Mesendoderm (in vitro differentiated cells): ENCODE results near the gene NDFIP2.

Experiments
- DNase-seq: peaks from one replicate; pipeline ENCODE4 v3.0.0; 2013
- H2AK5ac ChIP-seq: 2 replicates; pipeline ENCODE4 v1.6.1; 2013; ENCODE audit warnings: low read length, inconsistent platforms
- H2BK120ac ChIP-seq: 2 replicates; pipeline ENCODE4 v1.6.1; 2013; ENCODE audit warnings: low read depth, mild to moderate bottlenecking, low read length, moderate library complexity, mixed read lengths
- H2BK15ac ChIP-seq: replicated peaks from 2 replicates; pipeline ENCODE4 v1.6.1; 2013; ENCODE audit warnings: low read depth, mild to moderate bottlenecking, moderate library complexity
- H2BK5ac ChIP-seq: 2 replicates; pipeline ENCODE4 v1.6.1; 2013; ENCODE audit warnings: low read length, inconsistent platforms
- H3K18ac ChIP-seq: 2 replicates; pipeline ENCODE4 v1.6.1; 2013; ENCODE audit warnings: mild to moderate bottlenecking, low read length, mixed read lengths
- H3K23ac ChIP-seq: one replicate; pipeline ENCODE4 v1.6.1; 2013; ENCODE audit warnings: low read length
- H3K27ac ChIP-seq: 2 replicates; pipeline ENCODE4 v1.5.1; 2013; ENCODE audit warnings: low read depth, mild to moderate bottlenecking, inconsistent platforms, low read length, moderate library complexity
- H3K27me3 ChIP-seq: 2 replicates; pipeline ENCODE4 v1.6.1; 2013; ENCODE audit warnings: low read length, control low read depth, mild to moderate bottlenecking, inconsistent platforms; ENCODE audit not compliant: insufficient read depth, poor library complexity
- H3K36me3 ChIP-seq: 2 replicates; pipeline ENCODE4 v1.6.1; 2013; ENCODE audit warnings: low read length, inconsistent platforms; ENCODE audit not compliant: control insufficient read depth, insufficient read depth
- H3K4ac ChIP-seq: one replicate; pipeline ENCODE4 v1.6.1; 2013; ENCODE audit warnings: low read depth, mild to moderate bottlenecking, low read length, moderate library complexity
- H3K4me1 ChIP-seq: 2 replicates; pipeline ENCODE4 v1.6.1; 2013; ENCODE audit warnings: low read depth, low read length, inconsistent platforms; ENCODE audit not compliant: control insufficient read depth
- H3K4me2 ChIP-seq: 2 replicates; pipeline ENCODE4 v1.6.1; 2013; ENCODE audit warnings: low read length
- H3K4me3 ChIP-seq: 2 replicates; pipeline ENCODE4 v1.5.1; 2013; ENCODE audit warnings: mild to moderate bottlenecking, low read length
- H3K56ac ChIP-seq: one replicate; pipeline ENCODE4 v1.6.1; 2013; ENCODE audit warnings: low read length
- H3K79me1 ChIP-seq: 2 replicates; pipeline ENCODE4 v1.6.1; 2013; ENCODE audit warnings: low read length, inconsistent platforms
- H3K79me2 ChIP-seq: 2 replicates; pipeline ENCODE4 v1.6.1; 2013; ENCODE audit warnings: mild to moderate bottlenecking, low read length; ENCODE audit not compliant: control insufficient read depth, insufficient read depth
- H3K9ac ChIP-seq: 2 replicates; pipeline ENCODE4 v1.6.1; 2013; ENCODE audit warnings: low read length, inconsistent platforms
- H4K5ac ChIP-seq: one replicate; pipeline ENCODE4 v1.6.1; 2013; ENCODE audit warnings: low read length
- H4K8ac ChIP-seq: one replicate; pipeline ENCODE4 v1.6.1; 2013; ENCODE audit warnings: low read depth, mild to moderate bottlenecking, control low read depth, low read length, moderate library complexity
- WGBS: extraction: QIAGEN DNeasy Blood & Tissue Kit; methylation state at CpG from one replicate; pipeline ENCODE4 v1.1.7; 2013; ENCODE audit warnings: low lambda C conversion rate, missing lambda C conversion rate; ENCODE audit not compliant: insufficient coverage; ENCODE audit errors: extremely low coverage; 5-methylcytosine and 5-hydroxymethylcytosine counted together

NDFIP2 gene

GRCh38 chr13:79462895-79463294, 18.1 kb upstream of the NDFIP2 start:
- H3K9ac ChIP-seq, result no peak overlapping the region
- no peaks in the 10 kb centered on the region for H3K4me1 ChIP-seq
- no peaks in the 10 kb centered on the region for H3K79me2 ChIP-seq
- no peaks in the 10 kb centered on the region for H3K79me1 ChIP-seq
- H3K56ac ChIP-seq, result no peak overlapping the region
- no peak overlapping the region for H3K4me3 ChIP-seq
- no peak overlapping the region for H2AK5ac ChIP-seq
- H2BK120ac ChIP-seq, result no peak overlapping the region
- H4K8ac ChIP-seq, result no peak overlapping the region
- no peak overlapping the region for H4K5ac ChIP-seq
- no peaks in the 10 kb centered on the region for H3K36me3 ChIP-seq
- H3K27ac ChIP-seq, result no peak overlapping the region
- no peak overlapping the region for H2BK5ac ChIP-seq
- no peak overlapping the region for H2BK15ac ChIP-seq
- H3K27me3 ChIP-seq, result no peaks in the 10 kb centered on the region
- no peak overlapping the region for H3K23ac ChIP-seq
- no peak overlapping the region for H3K4ac ChIP-seq
- DNase-seq, result no peak
- H3K18ac ChIP-seq, result no peak overlapping the region
- no peak overlapping the region for H3K4me2 ChIP-seq

DNA sequence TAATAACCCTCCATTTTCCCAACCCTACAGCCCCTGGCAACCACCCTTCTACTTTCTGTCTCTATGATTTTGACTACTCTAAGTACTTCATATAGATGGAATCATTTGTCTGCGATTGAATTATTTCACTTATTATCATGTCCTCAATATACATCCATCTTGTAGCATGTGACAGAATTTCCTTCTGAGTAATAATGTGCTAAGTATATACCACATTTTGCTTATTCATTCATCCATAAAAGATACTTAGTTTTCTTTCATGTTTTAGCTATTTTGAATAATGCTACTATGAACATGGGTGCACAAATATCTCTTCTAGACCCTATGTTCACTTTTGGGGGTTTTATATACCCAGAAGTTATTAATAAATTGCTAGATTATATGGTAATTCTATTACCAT, 17.4 kb upstream of the NDFIP2 start:
- no CpG with 5 or more reads among the region's 1 CpG for WGBS
- H3K23ac ChIP-seq, result no peak overlapping the region
- no peak overlapping the region for H2BK15ac ChIP-seq

DNA sequence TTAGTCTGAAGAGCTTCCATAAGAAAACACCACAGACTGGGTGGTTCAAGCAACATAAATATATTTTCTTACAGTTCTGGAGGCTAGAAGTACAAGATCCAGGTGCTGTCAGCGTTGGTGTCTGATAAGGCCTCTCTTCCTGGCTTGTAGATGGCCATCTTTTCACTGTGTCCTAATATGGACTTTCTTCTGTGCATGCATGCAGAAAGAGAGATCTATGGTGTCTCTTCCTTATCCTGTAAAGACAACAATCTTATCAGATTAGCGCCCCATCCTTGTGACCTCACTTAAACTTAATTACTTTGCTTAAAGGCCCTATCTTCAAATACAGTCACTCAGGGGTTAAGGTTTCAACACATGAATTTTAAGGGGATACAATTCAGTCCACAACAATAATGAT, 14.1 kb upstream of the NDFIP2 start:
- Histone ChIP-seq H2BK5ac (no peak overlapping the region), H3K4me3 (no peak overlapping the region), H3K27ac (no peak overlapping the region), H3K18ac (no peak overlapping the region), H3K36me3 (no peaks in the 10 kb centered on the region), H3K23ac (no peak overlapping the region), H4K8ac (no peak overlapping the region), H2BK15ac (no peak overlapping the region), H3K4me1 (no peaks in the 10 kb centered on the region), H3K4ac (no peak overlapping the region), H3K79me2 (no peaks in the 10 kb centered on the region), H3K56ac (no peak overlapping the region), H3K4me2 (no peak overlapping the region), H3K9ac (no peak overlapping the region), H3K79me1 (no peaks in the 10 kb centered on the region), H3K27me3 (no peaks in the 10 kb centered on the region), H4K5ac (no peak overlapping the region), H2AK5ac (no peak overlapping the region), H2BK120ac (no peak overlapping the region)
- no CpG with 5 or more reads among the region's 2 CpGs for WGBS
- peak; percentile 42 for DNase-seq

More for the DNA sequence above, 17.4 kb upstream of the NDFIP2 start:
- H3K9ac ChIP-seq, result no peak overlapping the region
- H3K27ac ChIP-seq, result no peak overlapping the region
- H3K4me3 ChIP-seq, result no peak overlapping the region
- no peak overlapping the region for H2BK5ac ChIP-seq
- H4K5ac ChIP-seq, result no peak overlapping the region
- no peak overlapping the region for H2BK120ac ChIP-seq
- H3K18ac ChIP-seq, result no peak overlapping the region
- H3K4me2 ChIP-seq, result no peak overlapping the region
- H2AK5ac ChIP-seq, result no peak overlapping the region
- no peak overlapping the region for H3K56ac ChIP-seq
- DNase-seq, result no peak
- no peak overlapping the region for H3K4ac ChIP-seq
- H4K8ac ChIP-seq, result no peak overlapping the region
- no peaks in the 10 kb centered on the region for H3K4me1 ChIP-seq
- H3K27me3 ChIP-seq, result no peaks in the 10 kb centered on the region
- H3K79me2 ChIP-seq, result no peaks in the 10 kb centered on the region
- no peaks in the 10 kb centered on the region for H3K36me3 ChIP-seq
- no peaks in the 10 kb centered on the region for H3K79me1 ChIP-seq

GRCh38 chr13:79468402-79468801, 12.6 kb upstream of the NDFIP2 start:
- no peak for DNase-seq
- WGBS, result no CpG with 5 or more reads among the region's 1 CpG
- Histone ChIP-seq H2BK5ac (no peak overlapping the region), H3K27ac (no peak overlapping the region), H3K56ac (no peak overlapping the region), H2AK5ac (no peak overlapping the region), H3K9ac (no peak overlapping the region), H3K4me3 (no peak overlapping the region), H3K36me3 (no peaks in the 10 kb centered on the region), H3K4me2 (no peak overlapping the region), H3K79me2 (no peaks in the 10 kb centered on the region), H3K4me1 (no peaks in the 10 kb centered on the region), H3K27me3 (no peaks in the 10 kb centered on the region), H3K23ac (no peak overlapping the region), H3K18ac (no peak overlapping the region), H4K5ac (no peak overlapping the region), H3K79me1 (no peaks in the 10 kb centered on the region), H2BK15ac (no peak overlapping the region), H3K4ac (no peak overlapping the region), H4K8ac (no peak overlapping the region), H2BK120ac (no peak overlapping the region)

GRCh38 chr13:79468819-79469218, 12.1 kb upstream of the NDFIP2 start:
- Histone ChIP-seq H2BK15ac (no peak overlapping the region), H2BK5ac (no peak overlapping the region), H3K18ac (no peak overlapping the region), H2AK5ac (no peak overlapping the region), H2BK120ac (no peak overlapping the region), H3K23ac (no peak overlapping the region), H4K5ac (no peak overlapping the region), H3K9ac (no peak overlapping the region), H3K27ac (no peak overlapping the region), H3K4me2 (no peak overlapping the region), H4K8ac (no peak overlapping the region), H3K4me1 (no peaks in the 10 kb centered on the region), H3K79me1 (no peaks in the 10 kb centered on the region), H3K36me3 (no peaks in the 10 kb centered on the region), H3K4ac (no peak overlapping the region), H3K27me3 (no peaks in the 10 kb centered on the region), H3K79me2 (no peaks in the 10 kb centered on the region), H3K56ac (no peak overlapping the region), H3K4me3 (no peak overlapping the region)
- DNase-seq, result no peak
- WGBS, result no CpG with 5 or more reads among the region's 3 CpGs

DNA sequence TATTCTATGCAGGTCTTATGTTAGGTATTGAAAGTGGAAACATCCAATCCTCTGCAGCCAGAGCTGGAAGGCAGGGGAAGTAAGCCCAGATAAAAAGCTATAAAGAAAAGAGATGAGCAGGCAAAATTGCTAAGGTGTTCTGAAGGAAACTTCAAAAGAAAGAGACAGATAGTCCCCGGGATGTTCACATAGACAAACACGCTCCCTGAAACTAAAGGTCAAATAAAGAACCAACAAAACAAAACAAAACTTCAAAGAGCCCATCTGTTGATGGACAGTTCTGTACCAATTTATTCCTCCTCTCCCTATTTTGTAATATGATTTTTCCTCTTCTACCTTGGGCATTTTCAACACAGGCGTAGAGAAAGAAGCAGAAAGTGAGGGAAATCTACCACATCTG, 11.3 kb upstream of the NDFIP2 start:
- no CpG with 5 or more reads among the region's 3 CpGs for WGBS
- H3K4me1 ChIP-seq, result no peaks in the 10 kb centered on the region
- no peak overlapping the region for H3K27ac ChIP-seq
- no peak overlapping the region for H2BK120ac ChIP-seq
- no peak overlapping the region for H4K8ac ChIP-seq
- H3K27me3 ChIP-seq, result no peaks in the 10 kb centered on the region
- H3K4ac ChIP-seq, result no peak overlapping the region
- no peak overlapping the region for H2AK5ac ChIP-seq
- no peak overlapping the region for H3K9ac ChIP-seq
- H2BK15ac ChIP-seq, result no peak overlapping the region
- no peaks in the 10 kb centered on the region for H3K36me3 ChIP-seq
- H3K23ac ChIP-seq, result no peak overlapping the region
- DNase-seq, result no peak
- H3K56ac ChIP-seq, result no peak overlapping the region
- no peaks in the 10 kb centered on the region for H3K79me2 ChIP-seq
- H3K18ac ChIP-seq, result no peak overlapping the region
- H3K4me2 ChIP-seq, result no peak overlapping the region
- H4K5ac ChIP-seq, result no peak overlapping the region
- H2BK5ac ChIP-seq, result no peak overlapping the region
- no peaks in the 10 kb centered on the region for H3K79me1 ChIP-seq
- no peak overlapping the region for H3K4me3 ChIP-seq
